HG02885 (cell line): ENCODE data around the gene NEK7.

Source experiments
- ATAC-seq: cut with Tn5 transposase; IDR thresholded peaks from one replicate; pipeline ENCODE4 v1.9.1; 2021; ENCODE audit warnings: mild to moderate bottlenecking; ENCODE audit not compliant: unreplicated experiment, poor library complexity

Gene NEK7

GRCh38 chr1:198245379-198245778 is 88.6 kb downstream of the NEK7 start:
- no peak for ATAC-seq

GRCh38 chr1:198246337-198246736 is 89.5 kb downstream of the NEK7 start:
- no peak for ATAC-seq

- ATAC-seq: peak; percentile 85
Observed at GRCh38 chr1:198253259-198253658, 96.5 kb downstream of the NEK7 start.

- peak; percentile 98 for ATAC-seq
Observed at GRCh38 chr1:198253668-198254067, 96.9 kb downstream of the NEK7 start.

GRCh38 chr1:198254521-198254920 is 97.7 kb downstream of the NEK7 start:
- ATAC-seq: no peak

- no peak for ATAC-seq
Observed at GRCh38 chr1:198254948-198255347, 98.2 kb downstream of the NEK7 start.

GRCh38 chr1:198255784-198256183 is 99.0 kb downstream of the NEK7 start:
- no peak for ATAC-seq

- peak; percentile 54 for ATAC-seq
Observed at GRCh38 chr1:198258491-198258890, 101.7 kb downstream of the NEK7 start.

- ATAC-seq: no peak
Observed at GRCh38 chr1:198259333-198260074, 102.7 kb downstream of the NEK7 start.

GRCh38 chr1:198261886-198262285 is 105.1 kb downstream of the NEK7 start:
- no peak for ATAC-seq

- no peak for ATAC-seq
Observed at GRCh38 chr1:198263186-198263585, 106.4 kb downstream of the NEK7 start.

- no peak for ATAC-seq
Observed at GRCh38 chr1:198264282-198264681, 107.5 kb downstream of the NEK7 start.

- no peak for ATAC-seq
Observed at GRCh38 chr1:198265073-198265661, 108.4 kb downstream of the NEK7 start.

GRCh38 chr1:198267056-198267455 is 110.3 kb downstream of the NEK7 start:
- ATAC-seq: no peak

- no peak for ATAC-seq
Observed at GRCh38 chr1:198267921-198268320, 111.1 kb downstream of the NEK7 start.

GRCh38 chr1:198268784-198269645 is 112.2 kb downstream of the NEK7 start:
- ATAC-seq: no peak

- ATAC-seq: no peak
Observed at GRCh38 chr1:198269646-198269940, 112.8 kb downstream of the NEK7 start.

- ATAC-seq: no peak
Observed at GRCh38 chr1:198270273-198270828, 113.6 kb downstream of the NEK7 start.

GRCh38 chr1:198271467-198271866 is 114.7 kb downstream of the NEK7 start:
- no peak for ATAC-seq

- ATAC-seq: no peak
Observed at GRCh38 chr1:198272492-198272891, 115.7 kb downstream of the NEK7 start.

- no peak for ATAC-seq
Observed at GRCh38 chr1:198273748-198274295, 117.0 kb downstream of the NEK7 start.
